GM19455 (cell line): ENCODE results near the gene DOCK2.

Source experiments
- ATAC-seq: cut with Tn5 transposase; IDR thresholded peaks from one replicate; pipeline ENCODE4 v1.9.1; 2021; ENCODE audit not compliant: unreplicated experiment

Gene DOCK2

GRCh38 chr5:169688106-169688505 lies 51.0 kb downstream of the DOCK2 start:
- no peak for ATAC-seq

GRCh38 chr5:169691471-169691870 lies 54.4 kb downstream of the DOCK2 start:
- ATAC-seq = no peak

- ATAC-seq = no peak
These were observed 57.1 kb downstream of the DOCK2 start for GRCh38 chr5:169694091-169694625.

- no peak for ATAC-seq
These were observed 58.0 kb downstream of the DOCK2 start for GRCh38 chr5:169695025-169695625.

- ATAC-seq = no peak
These were observed 58.9 kb downstream of the DOCK2 start for GRCh38 chr5:169695919-169696490.

- ATAC-seq = no peak
These were observed 59.8 kb downstream of the DOCK2 start for GRCh38 chr5:169696621-169697510.

GRCh38 chr5:169697511-169697890 lies 60.4 kb downstream of the DOCK2 start:
- no peak for ATAC-seq

GRCh38 chr5:169697976-169698375 lies 60.9 kb downstream of the DOCK2 start:
- ATAC-seq = no peak

- ATAC-seq = no peak
These were observed 63.5 kb downstream of the DOCK2 start for GRCh38 chr5:169700611-169701010.

GRCh38 chr5:169701910-169702451 lies 64.9 kb downstream of the DOCK2 start:
- no peak for ATAC-seq

- ATAC-seq = peak; percentile 76
These were observed 65.8 kb downstream of the DOCK2 start for GRCh38 chr5:169702693-169703481.

- no peak for ATAC-seq
These were observed 66.7 kb downstream of the DOCK2 start for GRCh38 chr5:169703813-169704212.

- ATAC-seq = no peak
These were observed 68.2 kb downstream of the DOCK2 start for GRCh38 chr5:169705322-169705721.

GRCh38 chr5:169706071-169706470 lies 69.0 kb downstream of the DOCK2 start:
- ATAC-seq = no peak

GRCh38 chr5:169706758-169707450 lies 69.8 kb downstream of the DOCK2 start:
- no peak for ATAC-seq

GRCh38 chr5:169707686-169708085 lies 70.6 kb downstream of the DOCK2 start:
- ATAC-seq = no peak

GRCh38 chr5:169710675-169711074 lies 73.6 kb downstream of the DOCK2 start:
- ATAC-seq = no peak

- no peak for ATAC-seq
These were observed 74.6 kb downstream of the DOCK2 start for GRCh38 chr5:169711551-169712225.

GRCh38 chr5:169712428-169712827 lies 75.4 kb downstream of the DOCK2 start:
- no peak for ATAC-seq

GRCh38 chr5:169716287-169716686 lies 79.2 kb downstream of the DOCK2 start:
- ATAC-seq = no peak
